Thyroid gland (tissue), 4 donors: ENCODE data around the gene PAK5.

Experiments used
- POLR2A ChIP-seq, 2 donors: fragments of 450-650 bp; IDR thresholded peaks; one replicate each; pipeline ENCODE4 v1.6.1; 2017; ENCODE audit warnings: antibody characterized with exemption in 2 of 2, mild to moderate bottlenecking in 2 of 2, moderate library complexity in 1 of 2
- TF ChIP-seq, protein P1 (sequence below), 6 experiments: fragments of 200-600 bp in 3 of 6; fragments of 450-650 bp in 3 of 6; sonication (generic) in 3 of 6; IDR thresholded peaks; one replicate each; pipeline ENCODE4 v1.5.1; 2016 to 2019; ENCODE audit warnings: antibody characterized with exemption in 6 of 6, mild to moderate bottlenecking in 2 of 6, inconsistent platforms in 1 of 6, moderate library complexity in 1 of 6

DNA sequence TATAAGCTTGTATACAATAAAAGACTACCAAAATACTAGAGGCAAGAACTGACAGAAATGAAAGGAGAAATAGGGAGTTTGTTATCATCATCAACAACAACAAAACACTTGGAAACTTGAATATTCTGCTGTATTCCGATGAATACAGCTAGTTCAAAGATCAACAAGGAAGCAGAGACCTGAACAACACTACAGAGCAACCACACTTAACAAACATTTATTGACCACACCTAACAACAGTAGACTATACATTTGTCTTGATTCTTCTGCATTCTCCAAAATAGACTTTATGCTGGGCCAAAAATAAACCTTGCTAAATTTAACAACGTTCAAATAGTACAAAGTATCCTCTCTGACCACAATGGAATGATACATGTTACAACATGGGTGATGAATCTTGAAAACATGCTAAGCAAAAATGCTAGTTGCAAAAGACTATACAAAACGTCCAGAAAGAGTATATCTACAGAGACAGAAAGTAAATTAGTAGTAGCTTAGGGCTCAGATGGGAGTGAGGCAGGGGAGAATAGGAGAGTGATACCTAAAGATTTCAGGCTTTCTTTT, 39.1 kb upstream of the PAK5 start:
- TF ChIP-seq, protein P1, sequence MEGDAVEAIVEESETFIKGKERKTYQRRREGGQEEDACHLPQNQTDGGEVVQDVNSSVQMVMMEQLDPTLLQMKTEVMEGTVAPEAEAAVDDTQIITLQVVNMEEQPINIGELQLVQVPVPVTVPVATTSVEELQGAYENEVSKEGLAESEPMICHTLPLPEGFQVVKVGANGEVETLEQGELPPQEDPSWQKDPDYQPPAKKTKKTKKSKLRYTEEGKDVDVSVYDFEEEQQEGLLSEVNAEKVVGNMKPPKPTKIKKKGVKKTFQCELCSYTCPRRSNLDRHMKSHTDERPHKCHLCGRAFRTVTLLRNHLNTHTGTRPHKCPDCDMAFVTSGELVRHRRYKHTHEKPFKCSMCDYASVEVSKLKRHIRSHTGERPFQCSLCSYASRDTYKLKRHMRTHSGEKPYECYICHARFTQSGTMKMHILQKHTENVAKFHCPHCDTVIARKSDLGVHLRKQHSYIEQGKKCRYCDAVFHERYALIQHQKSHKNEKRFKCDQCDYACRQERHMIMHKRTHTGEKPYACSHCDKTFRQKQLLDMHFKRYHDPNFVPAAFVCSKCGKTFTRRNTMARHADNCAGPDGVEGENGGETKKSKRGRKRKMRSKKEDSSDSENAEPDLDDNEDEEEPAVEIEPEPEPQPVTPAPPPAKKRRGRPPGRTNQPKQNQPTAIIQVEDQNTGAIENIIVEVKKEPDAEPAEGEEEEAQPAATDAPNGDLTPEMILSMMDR (IDR thresholded peaks at IDR 0.05) = no peak
- no peak for TF ChIP-seq POLR2A (IDR thresholded peaks at IDR 0.05)
